AG09319 (cell line): ENCODE results near the gene MED17.
"Not testable (repeated sequence)": the region's sequence is repeated elsewhere in the genome, so short reads cannot be mapped to it uniquely, and the experiment has no call there.

ENCODE experiments used
- DNase-seq: peaks from one replicate; pipeline ENCODE4 v3.0.0-alpha.2; 2010; ENCODE audit warnings: low read depth; ENCODE audit errors: extremely low read depth
- CTCF ChIP-seq: IDR thresholded peaks from 2 replicates; pipeline ENCODE4 v1.5.1; 2011; ENCODE audit warnings: low read depth, mild to moderate bottlenecking, inconsistent platforms, low read length, moderate library complexity

Gene MED17

DNA sequence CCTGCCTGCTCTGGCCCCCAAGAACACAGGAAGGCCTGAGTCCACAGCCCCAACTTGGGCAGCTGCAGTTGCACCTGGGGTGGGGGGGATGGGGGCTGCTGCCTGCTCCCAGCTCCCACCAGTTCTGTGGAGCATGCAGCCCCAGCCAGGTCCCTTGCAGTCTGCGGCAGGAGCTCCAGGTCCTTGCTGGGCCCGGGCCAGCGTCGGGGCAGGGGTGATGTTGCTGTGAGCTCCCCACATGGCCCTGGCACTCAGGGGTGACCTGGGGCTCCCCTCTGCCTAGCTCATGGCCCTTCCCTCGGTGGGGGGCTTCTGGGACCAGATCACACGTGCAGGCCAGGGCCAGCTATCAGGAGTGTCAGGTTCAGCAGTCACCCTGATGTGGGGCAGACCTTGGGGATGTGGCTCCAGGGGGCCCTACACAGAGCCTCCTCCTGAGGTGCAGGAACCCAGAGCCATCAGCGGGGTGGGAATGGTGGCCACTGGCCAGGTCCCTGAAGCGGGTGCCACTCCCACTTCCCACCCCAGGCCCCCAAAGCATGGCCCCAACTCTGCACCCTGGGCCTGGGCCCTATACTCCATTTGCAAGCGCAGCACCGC, 10.4 kb upstream of the MED17 start:
- no peak for DNase-seq
- TF ChIP-seq CTCF: no peak

GRCh38 chr11:93774560-93774959, 9.5 kb upstream of the MED17 start:
- DNase-seq: not testable (repeated sequence)

GRCh38 chr11:93775289-93775688, 8.8 kb upstream of the MED17 start:
- DNase-seq: no peak
- TF ChIP-seq CTCF: no peak; the same call in 1 of the 2 replicates

DNA sequence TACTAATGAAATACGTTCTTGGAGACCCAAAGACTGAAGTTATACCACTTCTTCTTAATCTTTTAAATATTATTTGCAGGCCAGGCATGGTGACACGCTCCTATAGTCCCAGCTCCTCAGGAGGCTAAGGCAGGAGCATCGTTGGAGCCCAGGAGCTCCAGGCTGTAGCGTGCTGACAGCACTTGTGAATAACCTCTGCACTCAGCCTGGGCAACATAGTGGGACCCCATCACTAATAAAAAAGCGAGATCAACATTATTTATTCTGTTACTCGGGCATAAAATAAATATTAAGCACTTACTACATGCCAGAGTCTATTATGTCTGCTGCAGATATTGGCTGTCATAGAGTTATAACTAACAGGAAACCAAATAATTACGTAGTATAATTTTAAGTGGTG, 720 bp upstream of the MED17 start:
- DNase-seq: no peak
- TF ChIP-seq CTCF: no peak

GRCh38 chr11:93783765-93784144, 327 bp upstream of the MED17 start:
- no peak for DNase-seq
- no peak for TF ChIP-seq CTCF

GRCh38 chr11:93784935-93785360, 866 bp downstream of the MED17 start:
- TF ChIP-seq CTCF: no peak
- DNase-seq: no peak

GRCh38 chr11:93791493-93791892, 7.4 kb downstream of the MED17 start:
- no peak for TF ChIP-seq CTCF
- DNase-seq: no peak
